ENCODE results near the gene IGSF23.
"Not testable (repeated sequence)": the region's sequence is repeated elsewhere in the genome, so short reads cannot be mapped to it uniquely, and the experiment has no call there.

IGSF23 gene

DNA sequence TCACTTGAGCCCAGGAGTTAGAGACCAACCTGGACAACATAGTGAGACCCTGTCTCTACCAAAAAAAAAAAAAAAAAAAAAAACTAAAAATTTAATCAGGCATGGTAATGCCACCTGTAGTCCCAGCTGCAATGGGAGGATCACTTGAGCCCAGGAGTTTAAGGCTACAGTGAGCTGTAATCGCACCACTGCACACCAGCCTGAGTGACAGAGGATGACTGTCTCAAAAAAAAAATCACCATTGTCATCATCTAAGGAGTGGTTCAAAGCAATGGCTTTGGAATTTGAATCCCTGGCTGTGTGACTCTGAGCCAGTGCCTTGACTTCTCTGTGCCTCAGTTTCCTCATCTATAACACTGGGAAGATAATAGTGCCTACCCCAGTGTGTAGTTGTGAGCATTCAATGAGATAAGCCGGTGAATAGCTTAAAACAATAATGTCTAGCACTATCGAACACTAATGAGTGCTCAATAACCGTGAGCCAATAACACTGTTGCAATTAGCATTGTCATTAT, 11.5 kb downstream of the IGSF23 start:
- H3K27ac ChIP-seq: no peak overlapping the region
- no peak for TF ChIP-seq CTCF (IDR thresholded peaks at IDR 0.05)
- no peak for TF ChIP-seq ZFX (IDR thresholded peaks at IDR 0.05; ENCODE audit: borderline replicate concordance)

- not testable (repeated sequence) for H3K27ac ChIP-seq
These were observed 12.3 kb downstream of the IGSF23 start for GRCh38 chr19:44625637-44626036.

GRCh38 chr19:44626048-44626624, 12.8 kb downstream of the IGSF23 start:
- H3K27ac ChIP-seq: no peak overlapping the region
- no peak for TF ChIP-seq ZFX (IDR thresholded peaks at IDR 0.05; ENCODE audit: borderline replicate concordance)
- TF ChIP-seq CTCF (IDR thresholded peaks at IDR 0.05): no peak

GRCh38 chr19:44627631-44628030, 14.3 kb downstream of the IGSF23 start:
- TF ChIP-seq ZFX (IDR thresholded peaks at IDR 0.05; ENCODE audit: borderline replicate concordance) (no peak), CTCF (IDR thresholded peaks at IDR 0.05) (no peak)
- H3K27ac ChIP-seq: no peak overlapping the region

DNA sequence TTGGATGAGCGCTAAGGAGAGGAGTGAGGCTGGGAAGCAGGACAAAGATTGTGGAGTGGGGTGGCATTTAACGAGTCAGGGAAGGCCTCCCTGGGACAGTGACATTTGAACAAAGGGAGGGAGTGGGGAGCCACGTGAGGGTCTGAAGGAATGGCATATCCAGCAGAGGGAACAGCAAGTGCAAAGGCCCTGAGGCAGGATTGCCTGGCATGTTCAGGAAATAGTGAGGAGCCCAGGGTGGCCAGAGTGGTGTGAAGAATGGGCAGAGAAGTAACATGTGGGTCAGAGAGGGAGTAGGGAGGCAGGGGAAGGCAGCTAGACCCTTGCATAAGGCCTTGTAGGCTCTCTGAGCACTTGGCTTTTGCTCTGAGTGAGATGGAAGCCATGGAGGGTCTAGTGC, 15.4 kb downstream of the IGSF23 start:
- TF ChIP-seq CTCF (IDR thresholded peaks at IDR 0.05) (no peak), ZFX (IDR thresholded peaks at IDR 0.05; ENCODE audit: borderline replicate concordance) (no peak)
- H3K27ac ChIP-seq: no peak overlapping the region

- H3K27ac ChIP-seq: not testable (repeated sequence)
These were observed 18.2 kb downstream of the IGSF23 start for GRCh38 chr19:44631611-44632010.

DNA sequence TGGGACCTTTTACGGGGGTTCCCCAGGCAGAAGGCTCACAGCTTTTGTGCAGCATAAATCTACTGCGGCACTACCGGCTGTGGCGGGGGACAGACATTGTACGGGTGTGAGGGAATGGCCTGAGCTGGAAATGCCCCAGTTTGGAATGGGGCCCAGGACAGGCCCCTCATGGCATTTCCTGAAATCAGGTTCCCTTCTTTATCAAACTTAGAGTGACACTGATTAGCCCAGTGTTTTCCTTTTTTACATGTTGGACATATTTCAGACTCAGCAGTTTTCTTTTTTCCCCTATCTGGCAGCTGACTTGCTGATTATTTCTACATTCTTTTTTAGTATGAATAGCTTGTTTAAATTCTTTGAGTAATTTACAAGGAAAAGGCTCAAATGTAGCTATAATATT, 20.7 kb downstream of the IGSF23 start:
- H3K27ac ChIP-seq: not testable (repeated sequence)

DNA sequence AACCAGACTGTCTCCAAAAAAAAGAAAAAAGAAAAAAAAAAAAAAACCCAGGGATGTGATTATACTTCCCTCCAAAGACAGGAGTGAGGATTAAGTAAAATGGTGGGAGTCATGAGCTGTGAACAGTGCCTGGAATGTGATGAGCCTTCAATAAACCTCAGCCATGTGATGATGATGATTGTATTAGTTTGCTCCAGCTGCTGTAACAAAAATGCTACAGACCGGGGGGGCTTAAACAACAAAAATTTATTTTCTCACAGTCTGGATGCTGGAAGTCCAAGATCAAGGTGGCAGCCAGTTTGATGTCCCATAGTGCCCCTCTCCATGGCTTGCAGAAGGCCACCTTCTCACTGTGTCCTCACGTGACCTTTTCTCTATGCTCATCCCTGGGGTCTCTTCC, 21.4 kb downstream of the IGSF23 start:
- no peak overlapping the region for H3K27ac ChIP-seq
- TF ChIP-seq CTCF (IDR thresholded peaks at IDR 0.05) (no peak), ZFX (IDR thresholded peaks at IDR 0.05; ENCODE audit: borderline replicate concordance) (no peak)

DNA sequence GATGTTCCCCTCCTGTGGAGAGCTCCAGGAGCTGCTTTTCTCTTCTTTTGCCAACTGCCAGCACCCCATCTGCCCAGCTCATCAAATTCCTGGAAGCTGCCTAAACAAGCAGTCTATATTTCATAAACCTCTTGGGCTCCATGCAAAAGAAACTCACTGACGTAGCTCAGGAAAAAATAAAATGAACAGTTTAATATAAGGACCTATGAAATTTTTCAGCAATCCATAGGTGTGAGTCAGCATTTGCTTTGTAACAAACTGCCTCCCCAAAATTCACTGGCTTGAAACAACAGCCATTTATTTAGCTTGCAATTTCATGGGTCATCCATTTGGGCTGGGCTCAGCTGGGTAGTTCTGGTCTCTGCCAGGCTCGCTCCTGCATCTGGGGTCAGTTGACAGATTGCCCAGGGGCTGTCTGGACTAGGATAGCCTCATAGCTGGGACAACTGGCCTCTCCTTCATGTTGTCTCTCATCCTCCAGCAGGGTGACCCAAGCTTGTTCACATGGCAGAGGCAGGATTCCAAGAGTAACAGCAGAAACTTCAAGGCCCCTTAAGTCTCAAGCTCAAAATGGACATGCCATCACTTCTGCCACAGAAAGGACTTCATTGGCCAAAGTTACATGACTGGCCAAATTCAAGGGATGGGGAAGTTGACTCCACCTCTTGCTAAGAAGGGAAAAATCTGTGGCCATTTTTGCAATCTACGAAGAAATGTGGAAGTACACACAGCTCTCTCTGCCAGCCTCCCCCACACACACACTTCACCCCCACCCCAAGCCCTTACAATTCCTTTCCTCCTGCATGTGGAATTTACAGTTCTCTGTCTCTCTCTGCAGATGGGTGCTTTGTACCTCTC, 22.4 kb downstream of the IGSF23 start:
- no peak for TF ChIP-seq ZFX (IDR thresholded peaks at IDR 0.05; ENCODE audit: borderline replicate concordance)
- TF ChIP-seq CTCF (IDR thresholded peaks at IDR 0.05): no peak
- H3K27ac ChIP-seq: no peak overlapping the region
